Natural killer cell (primary cell): Measurements from ENCODE around the gene OR8A1. TPM values are rescaled to one million over a fixed set of nuclear protein-coding genes. Genes with fewer than 3 reads are reported as not detected.

Source experiments
- ATAC-seq, 3 donors: fragments of 150-1000 bp in 2 of 3; fragments of 200-7000 bp in 1 of 3; cut with Tn5 transposase; 1 replicate in 1 of 3; 2 replicates in 2 of 3; pipeline ENCODE4 v1.10.0; 2021; ENCODE audit warnings: mild to moderate bottlenecking in 2 of 3, moderate library complexity in 2 of 3
- DNase-seq, 2 donors: peaks; one replicate each; pipeline versions ENCODE4 v3.0.0 to v3.0.0-alpha.2; 2013 to 2021; ENCODE audit warnings: mixed read lengths in 1 of 2
- H3K27ac ChIP-seq: one replicate; pipeline ENCODE4 v1.5.1; 2013; ENCODE audit warnings: mild to moderate bottlenecking, low read length
- H3K27me3 ChIP-seq: one replicate; pipeline ENCODE4 v1.6.1; 2013; ENCODE audit warnings: low read length; ENCODE audit not compliant: control insufficient read depth, insufficient read depth
- H3K36me3 ChIP-seq: one replicate; pipeline ENCODE4 v1.6.1; 2013; ENCODE audit warnings: low read length; ENCODE audit not compliant: control insufficient read depth, insufficient read depth
- H3K4me1 ChIP-seq: one replicate; pipeline ENCODE4 v1.6.1; 2013; ENCODE audit warnings: low read length; ENCODE audit not compliant: control insufficient read depth, insufficient read depth
- H3K4me3 ChIP-seq: one replicate; pipeline ENCODE4 v1.5.1; 2013; ENCODE audit warnings: low read length
- H3K9me3 ChIP-seq: one replicate; pipeline ENCODE4 v1.6.1; 2013; ENCODE audit warnings: low read length; ENCODE audit not compliant: control insufficient read depth, insufficient read depth
- H3K27ac Mint-ChIP-seq, 2 donors: one replicate each; pipeline ENCODE4 v1.8.0; 2022; ENCODE audit warnings: mild to moderate bottlenecking in 2 of 2, mixed read lengths in 2 of 2, moderate library complexity in 1 of 2
- H3K27me3 Mint-ChIP-seq, 2 donors: one replicate each; pipeline ENCODE4 v1.8.0; 2022; ENCODE audit warnings: low read depth in 2 of 2, mixed read lengths in 2 of 2
- H3K36me3 Mint-ChIP-seq: one replicate; pipeline ENCODE4 v1.8.0; 2022; ENCODE audit warnings: mixed read lengths
- H3K4me1 Mint-ChIP-seq, 2 donors: one replicate each; pipeline ENCODE4 v1.8.0; 2022; ENCODE audit warnings: mixed read lengths in 2 of 2
- H3K4me3 Mint-ChIP-seq: one replicate; pipeline ENCODE4 v1.8.0; 2022; ENCODE audit warnings: mild to moderate bottlenecking, moderate library complexity, mixed read lengths
- H3K9me3 Mint-ChIP-seq, 2 donors: one replicate each; pipeline ENCODE4 v1.8.0; 2022; ENCODE audit warnings: mixed read lengths in 2 of 2
- WGBS: methylation state at CpG from one replicate; pipeline ENCODE4 v1.1.7; 2013; ENCODE audit warnings: missing lambda C conversion rate; ENCODE audit not compliant: insufficient coverage; 5-methylcytosine and 5-hydroxymethylcytosine counted together
- intact Hi-C: fragments of 100-400 bp; cut with micrococcal nuclease; formaldehyde crosslinking; loops from one replicate; pipeline ENCODE4 v1.14.2; 2022
- total RNA-seq, 4 donors: library from RNA; stranded (reverse); fragments of 120-200 nt in 1 of 4; gene quantifications; one replicate each; pipeline versions ENCODE4 v1.2.3 to v1.2.4, GENCODE V29; 2013 to 2022
- TF ChIP-seq, protein P1 (sequence below): fragments of 200-600 bp; IDR thresholded peaks from one replicate; pipeline ENCODE4 v1.8.0; 2022; ENCODE audit warnings: antibody characterized with exemption

The OR8A1 gene
- total RNA-seq, 3 donors from 2014 or later (not counting 1 experiment from before 2014, with no cell fraction given) = not detected

DNA sequence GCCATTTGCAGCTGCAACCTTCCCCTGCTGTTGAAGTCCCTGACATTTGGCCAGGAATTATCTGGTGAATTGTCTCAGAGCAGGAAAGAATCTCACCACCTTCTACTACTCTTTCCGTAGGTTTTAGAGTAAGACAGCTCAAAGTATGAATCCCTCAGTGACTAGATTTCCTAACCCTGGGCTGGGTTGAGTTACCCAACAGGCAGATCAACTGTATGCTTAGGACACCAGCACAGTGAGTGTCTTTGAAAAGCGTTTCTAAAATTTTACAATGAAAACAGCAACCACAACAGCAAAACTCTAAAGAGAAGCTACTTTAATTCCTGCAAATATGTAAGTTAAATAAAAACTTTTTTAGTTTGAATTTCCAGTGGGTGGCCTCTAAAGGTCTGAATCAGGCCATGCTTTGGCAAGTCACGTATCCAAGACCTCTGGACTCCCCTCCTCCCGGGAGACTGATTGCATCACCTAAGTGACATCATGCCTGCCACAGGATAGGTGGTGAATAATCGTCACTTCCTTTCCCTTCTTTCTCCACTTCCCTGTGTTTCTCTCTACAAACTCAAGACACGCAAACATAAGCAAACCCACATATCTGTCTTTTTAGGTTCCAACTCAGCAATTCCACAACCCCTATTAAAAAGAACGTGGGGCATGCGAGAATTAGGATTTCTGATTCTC lies 34.1 kb upstream of the OR8A1 start:
- Histone ChIP-seq H3K4me3 (no peak overlapping the region), H3K27me3 (no peaks in the 10 kb centered on the region), H3K4me1 (peaks cover 3% of the 10 kb centered on the region), H3K36me3 (no peaks in the 10 kb centered on the region), H3K9me3 (no peaks in the 10 kb centered on the region), H3K27ac (no peak overlapping the region)
- TF ChIP-seq, protein P1, sequence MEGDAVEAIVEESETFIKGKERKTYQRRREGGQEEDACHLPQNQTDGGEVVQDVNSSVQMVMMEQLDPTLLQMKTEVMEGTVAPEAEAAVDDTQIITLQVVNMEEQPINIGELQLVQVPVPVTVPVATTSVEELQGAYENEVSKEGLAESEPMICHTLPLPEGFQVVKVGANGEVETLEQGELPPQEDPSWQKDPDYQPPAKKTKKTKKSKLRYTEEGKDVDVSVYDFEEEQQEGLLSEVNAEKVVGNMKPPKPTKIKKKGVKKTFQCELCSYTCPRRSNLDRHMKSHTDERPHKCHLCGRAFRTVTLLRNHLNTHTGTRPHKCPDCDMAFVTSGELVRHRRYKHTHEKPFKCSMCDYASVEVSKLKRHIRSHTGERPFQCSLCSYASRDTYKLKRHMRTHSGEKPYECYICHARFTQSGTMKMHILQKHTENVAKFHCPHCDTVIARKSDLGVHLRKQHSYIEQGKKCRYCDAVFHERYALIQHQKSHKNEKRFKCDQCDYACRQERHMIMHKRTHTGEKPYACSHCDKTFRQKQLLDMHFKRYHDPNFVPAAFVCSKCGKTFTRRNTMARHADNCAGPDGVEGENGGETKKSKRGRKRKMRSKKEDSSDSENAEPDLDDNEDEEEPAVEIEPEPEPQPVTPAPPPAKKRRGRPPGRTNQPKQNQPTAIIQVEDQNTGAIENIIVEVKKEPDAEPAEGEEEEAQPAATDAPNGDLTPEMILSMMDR = no peak
- DNase-seq (no peak), ATAC-seq (no peak)
- intact Hi-C loops = no loop called here
- no peaks in the 10 kb centered on the region for H3K9me3 Mint-ChIP-seq
- H3K36me3 Mint-ChIP-seq = no peaks in the 10 kb centered on the region
- no peak overlapping the region for H3K27ac Mint-ChIP-seq
- peaks cover 0 to 4% of the 10 kb centered on the region in 2 donors for H3K4me1 Mint-ChIP-seq
- H3K27me3 Mint-ChIP-seq = peaks cover 13 to 28% of the 10 kb centered on the region in 2 donors
- H3K4me3 Mint-ChIP-seq = no peak overlapping the region
- 87% methylated on average over 7 of the region's 8 CpGs for WGBS

GRCh38 chr11:124536520-124536919 lies 33.3 kb upstream of the OR8A1 start:
- Mint-ChIP-seq H3K36me3 (no peaks in the 10 kb centered on the region), H3K27ac (no peak overlapping the region), H3K4me1 (peaks cover 0 to 4% of the 10 kb centered on the region in 2 donors), H3K27me3 (peaks cover 13 to 26% of the 10 kb centered on the region in 2 donors), H3K9me3 (peaks cover 0 to 2% of the 10 kb centered on the region in 2 donors), H3K4me3 (no peak overlapping the region)
- H3K4me1 ChIP-seq = peaks cover 3% of the 10 kb centered on the region
- H3K4me3 ChIP-seq = no peak overlapping the region
- WGBS = 21% methylated on average over 6 of the region's 6 CpGs
- H3K27me3 ChIP-seq = no peaks in the 10 kb centered on the region
- H3K36me3 ChIP-seq = no peaks in the 10 kb centered on the region
- no peak overlapping the region for H3K27ac ChIP-seq
- TF ChIP-seq, protein P1 = no peak
- intact Hi-C loops = no loop called here
- H3K9me3 ChIP-seq = no peaks in the 10 kb centered on the region
- DNase-seq (no peak), ATAC-seq (peak in 1 of 3 donors; percentile 27)

- H3K4me3 Mint-ChIP-seq = no peak overlapping the region
- no peak for DNase-seq
- 91% methylated on average over 1 of the region's 1 CpG for WGBS
- ATAC-seq = no peak
- no peaks in the 10 kb centered on the region for H3K36me3 Mint-ChIP-seq
- Histone ChIP-seq H3K27ac (no peak overlapping the region), H3K4me1 (peaks cover 3% of the 10 kb centered on the region), H3K36me3 (no peaks in the 10 kb centered on the region), H3K9me3 (no peaks in the 10 kb centered on the region), H3K4me3 (no peak overlapping the region), H3K27me3 (no peaks in the 10 kb centered on the region)
- peaks cover 9 to 30% of the 10 kb centered on the region in 2 donors for H3K27me3 Mint-ChIP-seq
- H3K9me3 Mint-ChIP-seq = peaks cover 0 to 3% of the 10 kb centered on the region in 2 donors
- TF ChIP-seq, protein P1 = no peak
- intact Hi-C loops = no loop called here
- no peak overlapping the region for H3K27ac Mint-ChIP-seq
- peaks cover 0 to 4% of the 10 kb centered on the region in 2 donors for H3K4me1 Mint-ChIP-seq
Measured at GRCh38 chr11:124538019-124538418, 31.8 kb upstream of the OR8A1 start.

GRCh38 chr11:124541204-124541603 lies 28.6 kb upstream of the OR8A1 start:
- ATAC-seq (no peak), DNase-seq (no peak)
- no peaks in the 10 kb centered on the region for H3K36me3 ChIP-seq
- H3K4me1 Mint-ChIP-seq = peaks cover 0 to 4% of the 10 kb centered on the region in 2 donors
- H3K9me3 ChIP-seq = no peaks in the 10 kb centered on the region
- H3K4me3 Mint-ChIP-seq = no peak overlapping the region
- H3K27me3 ChIP-seq = no peaks in the 10 kb centered on the region
- TF ChIP-seq, protein P1 = no peak
- peaks cover 0 to 5% of the 10 kb centered on the region in 2 donors for H3K9me3 Mint-ChIP-seq
- H3K27ac ChIP-seq = no peak overlapping the region
- H3K36me3 Mint-ChIP-seq = no peaks in the 10 kb centered on the region
- 71% methylated on average over 6 of the region's 6 CpGs for WGBS
- no peak overlapping the region for H3K4me3 ChIP-seq
- no peak overlapping the region for H3K27ac Mint-ChIP-seq
- intact Hi-C loops = no loop called here
- H3K27me3 Mint-ChIP-seq = peaks cover 11 to 33% of the 10 kb centered on the region in 2 donors
- H3K4me1 ChIP-seq = peaks cover 2% of the 10 kb centered on the region
